GM19397 (cell line): ENCODE results near the gene STC2.

Source experiments
- ATAC-seq: cut with Tn5 transposase; IDR thresholded peaks from one replicate; pipeline ENCODE4 v1.9.1; 2021; ENCODE audit warnings: mild to moderate bottlenecking, moderate library complexity; ENCODE audit not compliant: unreplicated experiment

STC2 gene

DNA sequence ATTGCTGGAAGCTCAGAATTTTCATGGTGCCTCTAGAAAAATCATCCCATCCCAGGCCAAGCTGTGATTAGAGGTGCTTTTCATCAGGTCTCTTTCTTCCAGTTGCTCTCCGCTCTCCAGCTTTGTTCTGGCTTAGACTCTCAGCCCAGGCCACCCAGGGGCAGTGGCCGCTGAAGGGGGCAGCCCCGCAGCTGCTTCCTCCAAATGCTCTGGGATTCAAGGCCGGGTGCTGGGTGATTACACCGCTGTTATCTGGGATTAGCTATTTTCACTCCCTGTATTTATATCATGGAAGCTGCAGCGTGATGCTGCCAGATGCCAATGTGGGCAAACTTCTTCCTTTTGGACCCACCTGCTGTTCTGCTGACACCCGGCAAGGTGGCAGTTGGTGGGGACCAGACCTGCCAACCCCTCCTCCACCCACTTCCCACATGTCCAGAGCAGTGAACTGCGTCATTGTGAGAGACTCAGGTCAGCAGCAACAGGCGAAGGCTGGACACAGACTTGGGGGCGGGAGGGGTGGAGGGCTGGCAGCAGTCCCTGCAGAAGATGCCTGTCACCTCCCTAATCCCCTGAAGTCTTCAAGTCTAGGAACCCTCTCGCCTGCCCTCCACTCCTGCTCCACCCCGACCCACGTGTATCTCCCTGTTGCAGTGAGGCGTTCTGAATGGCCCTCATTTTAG lies 59.3 kb downstream of the STC2 start:
- ATAC-seq, result no peak

- no peak for ATAC-seq
Measured at GRCh38 chr5:173265433-173265832, 62.8 kb downstream of the STC2 start.
